Heart left ventricle (tissue), 16 donors: ENCODE data around the gene LRRC10B. TPM values are rescaled to one million over a fixed set of nuclear protein-coding genes. Genes with fewer than 3 reads are reported as not detected.
"Not testable (repeated sequence)": the region's sequence is repeated elsewhere in the genome, so short reads cannot be mapped to it uniquely, and the experiment has no call there.

Experiments
- ATAC-seq, 4 donors: fragments of 200-7000 bp; cut with Tn5 transposase; one replicate each; pipeline ENCODE4 v1.9.1; 2020 to 2022; ENCODE audit warnings: moderate library complexity in 4 of 4, mild to moderate bottlenecking in 3 of 4, moderate number of reproducible peaks in 1 of 4
- DNase-seq, 5 donors: peaks; one replicate each; pipeline ENCODE4 v3.0.0-alpha.2; 2020
- H3K27ac ChIP-seq, 12 donors: fragments of 200-600 bp; sonication (generic) in 4 of 12; one replicate each; pipeline versions ENCODE4 v1.5.0 to v1.8.0; 2016 to 2022; ENCODE audit warnings: mild to moderate bottlenecking in 2 of 12
- H3K27me3 ChIP-seq, 9 donors: fragments of 200-600 bp; sonication (generic) in 2 of 9; one replicate each; pipeline versions ENCODE4 v1.5.1 to v1.8.0; 2016 to 2022; ENCODE audit warnings: mild to moderate bottlenecking in 3 of 9
- H3K36me3 ChIP-seq, 9 donors: fragments of 200-600 bp; sonication (generic) in 2 of 9; one replicate each; pipeline versions ENCODE4 v1.5.0 to v1.8.0; 2018 to 2022; ENCODE audit warnings: mild to moderate bottlenecking in 2 of 9
- H3K4me1 ChIP-seq, 12 donors: fragments of 200-600 bp; sonication (generic) in 4 of 12; one replicate each; pipeline versions ENCODE4 v1.5.0 to v1.8.0; 2016 to 2022; ENCODE audit warnings: mild to moderate bottlenecking in 3 of 12
- H3K4me3 ChIP-seq, 12 donors: fragments of 200-600 bp; sonication (generic) in 4 of 12; one replicate each; pipeline versions ENCODE4 v1.5.0 to v1.8.0; 2017 to 2022; ENCODE audit warnings: mild to moderate bottlenecking in 9 of 12, moderate library complexity in 4 of 12
- H3K9me3 ChIP-seq, 12 donors: fragments of 200-600 bp; sonication (generic) in 4 of 12; one replicate each; pipeline versions ENCODE4 v1.5.0 to v1.8.0; 2016 to 2022; ENCODE audit warnings: mild to moderate bottlenecking in 1 of 12
- CTCF ChIP-seq, 12 donors: fragments of 200-600 bp; sonication (generic) in 4 of 12; IDR thresholded peaks; one replicate each; pipeline versions ENCODE4 v1.5.0 to v1.8.0; 2018 to 2022; ENCODE audit warnings: antibody characterized with exemption in 12 of 12, mild to moderate bottlenecking in 5 of 12
- POLR2A ChIP-seq, 2 donors: fragments of 450-650 bp; IDR thresholded peaks; one replicate each; pipeline ENCODE4 v1.6.1; 2017; ENCODE audit warnings: antibody characterized with exemption in 2 of 2, mild to moderate bottlenecking in 2 of 2, moderate library complexity in 2 of 2
- WGBS, 4 donors: extraction: QIAGEN DNeasy Blood & Tissue Kit in 2 of 4; methylation state at CpG; one replicate each; pipeline versions ENCODE4 v1.1.5 to v1.1.7; 2013 to 2018; 5-methylcytosine and 5-hydroxymethylcytosine counted together
- intact Hi-C, 10 donors: fragments of 100-400 bp; cut with DNase I; formaldehyde crosslinking; loops; one replicate each; pipeline versions ENCODE4 v1.11.1 to v1.14.2; 2022
- long read RNA-seq, 3 donors: library from polyadenylated mRNA; unstranded; transcript quantifications; one replicate each; pipeline ENCODE4 v2.0.0, GENCODE V29; 2020 to 2021
- polyA plus RNA-seq, 2 donors: library from polyadenylated mRNA; stranded (reverse); fragments of 200-250 nt; gene quantifications; one replicate each; pipeline ENCODE4 v1.2.3, GENCODE V29; 2013
- total RNA-seq, 9 donors: library from RNA; depleted of rRNA in 2 of 9; stranded (reverse); fragments of >200 nt in 2 of 9; fragmentation: NEBNext Ultra II Directional in 3 of 9; extraction: Animal tissue kit (Norgen Biotek cat#: 25700) in 3 of 9; gene quantifications; one replicate each; pipeline versions ENCODE4 v1.1.0 to v1.2.4, GENCODE V29; 2016 to 2023
- donor health status: ischemic (EF 13 %, LVEDD 7.1; RV severe dilation, severe dysfunction).
- donor health status: healthy with polysubstance abuse.
- donor health status: DM: no; HTN: yes; CAD: no.
- donor health status: DM: no; HTN: no; CAD: no.
- donor health status: ischemic (EF 25% LVEDD 6.9; RV normal size, moderate dysfunction).
- donor health status: ischemic (EF 25% LVEDD 5.7; RV mildly dilated, moderate dysfunction).
- donor health status: healthy.
- donor health status: DM: yes; HTN: yes; CAD: no.
- donor health status: ischemic (EF 35%, LVEDD 5.7; RV mildly dilated, moderate dysfunction).
- donor health status: nonischemic (EF 11% LVEDD 7.7; RV severe dilation, severe dysfunction).
- donor health status: DM: yes; HTN: yes; CAD: no.
- donor health status: PGD.
- donor health status: ischemic (EF 29% LVEDD 5.4; RV normal size, mild dysfunction).
- donor health status: nonischemic (EF 23%, LVEDD 6.1; RV moderate dilation, normal function).

Gene LRRC10B
- total RNA-seq (1 to 10 TPM in 5 of 9 donors, under 1 TPM in 4; 0.15 to 4.2 (median 1.1) TPM), polyA plus RNA-seq (1 to 10 TPM in 1 of 2 donors, under 1 TPM in 1; 0.76 to 1.3 TPM)
- long read RNA-seq, donor 1, partial matches to known transcripts: 0 of 1 reads
- long read RNA-seq, donor 1, other reads (novel, unspliced or antisense): 0 of 1 reads
- long read RNA-seq, donor 2, partial matches to known transcripts: 0 of 2 reads
- long read RNA-seq, donor 2, other reads (novel, unspliced or antisense): 0 of 2 reads
- long read RNA-seq, donor 3: 0 reads

- Histone ChIP-seq H3K36me3 (no peaks in the 10 kb centered on the region), H3K27ac (peak within 1 kb of the TSS in 11 of 12 donors; percentile 9 to 77 (median 61)), H3K4me1 (peaks cover 0 to 20% (median 9%) of the 10 kb centered on the region in 12 donors), H3K4me3 (peak within 1 kb of the TSS in 11 of 12 donors; percentile 13 to 51 (median 44)), H3K9me3 (no peaks in the 10 kb centered on the region), H3K27me3 (peaks cover 7 to 70% (median 39%) of the 10 kb centered on the region in 9 donors)
- ATAC-seq: no peak
- WGBS, 4 donors: 3 to 14% (median 6%) methylated on average over 22 to 74 of the region's 74 CpGs
- intact Hi-C loops: no loop called here
- DNase-seq: no peak
- TF ChIP-seq POLR2A (IDR thresholded peaks at IDR 0.05) (no peak), CTCF (IDR thresholded peaks at IDR 0.05) (no peak)
Measured at GRCh38 chr11:61507962-61508861, at the start of gene LRRC10B. LRRC10B (plus strand) TSS chr11:61508749; CDS start chr11:61508999, 250 bp downstream.

- no peak for TF ChIP-seq CTCF (IDR thresholded peaks at IDR 0.05)
- no peak for TF ChIP-seq POLR2A (IDR thresholded peaks at IDR 0.05)
- H3K27me3 ChIP-seq: no peaks in the 10 kb centered on the region
- intact Hi-C loops: no loop called here
- H3K4me1 ChIP-seq: peaks cover 0 to 14% (median 9%) of the 10 kb centered on the region in 12 donors
- H3K27ac ChIP-seq: peak overlapping the region in 1 of 12 donors; percentile 21
- H3K4me3 ChIP-seq: no peak overlapping the region
- 48 to 60% (median 53%) methylated on average over 3 of the region's 3 CpGs for WGBS, 4 donors
- peak in 4 of 5 donors; percentile 34 to 74 (median 41) for DNase-seq
- peak; percentile 37 to 74 (median 66) for ATAC-seq
- H3K36me3 ChIP-seq: peaks cover 0 to 15% (median 4%) of the 10 kb centered on the region in 9 donors
- H3K9me3 ChIP-seq: no peaks in the 10 kb centered on the region
Measured at GRCh38 chr11:61460474-61460881, 48.1 kb upstream of the LRRC10B start.

GRCh38 chr11:61460986-61461385, 47.6 kb upstream of the LRRC10B start:
- H3K27ac ChIP-seq: peak overlapping the region in 1 of 12 donors; percentile 21
- intact Hi-C loops: no loop called here
- DNase-seq (no peak), ATAC-seq (peak in 2 of 4 donors; percentile 12 to 30)
- no peak overlapping the region for H3K4me3 ChIP-seq
- H3K36me3 ChIP-seq: peaks cover 0 to 12% (median 0%) of the 10 kb centered on the region in 9 donors
- peaks cover 0 to 14% (median 9%) of the 10 kb centered on the region in 12 donors for H3K4me1 ChIP-seq
- no peaks in the 10 kb centered on the region for H3K9me3 ChIP-seq
- TF ChIP-seq CTCF (IDR thresholded peaks at IDR 0.05): peak in 1 of 12 donors; percentile 19
- TF ChIP-seq POLR2A (IDR thresholded peaks at IDR 0.05): no peak
- H3K27me3 ChIP-seq: no peaks in the 10 kb centered on the region
- 76 to 79% (median 77%) methylated on average over 5 of the region's 5 CpGs for WGBS, 4 donors

DNA sequence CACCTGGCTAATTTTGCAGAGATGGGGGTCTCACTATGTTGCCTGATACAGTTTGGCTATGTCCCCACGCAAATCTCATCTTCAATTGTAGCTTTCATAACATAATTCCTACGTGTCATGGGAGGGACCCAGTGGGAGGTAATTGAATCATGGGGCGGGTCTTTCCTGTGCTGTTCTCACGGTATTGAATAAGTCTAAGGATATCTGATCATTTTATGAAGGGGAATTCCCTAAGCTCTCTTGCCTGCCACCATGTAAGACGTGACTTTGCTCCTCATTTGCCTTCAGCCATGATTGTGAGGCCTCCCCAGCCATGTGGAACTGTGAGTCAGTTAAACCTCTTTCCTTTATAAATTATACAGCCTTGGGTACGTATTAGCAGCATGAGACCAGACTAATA, 40.9 kb upstream of the LRRC10B start:
- ATAC-seq, H3K4me3 ChIP-seq, intact Hi-C loops, H3K27me3 ChIP-seq, H3K9me3 ChIP-seq, DNase-seq: not testable (repeated sequence)
- Histone ChIP-seq H3K4me1 (peaks cover 0 to 11% (median 3%) of the 10 kb centered on the region in 12 donors), H3K27ac (peak overlapping the region in 3 of 12 donors; percentile 32 to 58 (median 37)), H3K36me3 (peaks cover 0 to 37% (median 12%) of the 10 kb centered on the region in 9 donors)
- 75 to 85% (median 79%) methylated on average over 6 of the region's 6 CpGs for WGBS, 4 donors
